GM19023 (cell line): ENCODE measurements around the gene VHLL.

ENCODE experiments used
- ATAC-seq: cut with Tn5 transposase; IDR thresholded peaks from one replicate; pipeline ENCODE4 v1.9.1; 2021; ENCODE audit warnings: mild to moderate bottlenecking, moderate library complexity; ENCODE audit not compliant: unreplicated experiment

The VHLL gene

DNA sequence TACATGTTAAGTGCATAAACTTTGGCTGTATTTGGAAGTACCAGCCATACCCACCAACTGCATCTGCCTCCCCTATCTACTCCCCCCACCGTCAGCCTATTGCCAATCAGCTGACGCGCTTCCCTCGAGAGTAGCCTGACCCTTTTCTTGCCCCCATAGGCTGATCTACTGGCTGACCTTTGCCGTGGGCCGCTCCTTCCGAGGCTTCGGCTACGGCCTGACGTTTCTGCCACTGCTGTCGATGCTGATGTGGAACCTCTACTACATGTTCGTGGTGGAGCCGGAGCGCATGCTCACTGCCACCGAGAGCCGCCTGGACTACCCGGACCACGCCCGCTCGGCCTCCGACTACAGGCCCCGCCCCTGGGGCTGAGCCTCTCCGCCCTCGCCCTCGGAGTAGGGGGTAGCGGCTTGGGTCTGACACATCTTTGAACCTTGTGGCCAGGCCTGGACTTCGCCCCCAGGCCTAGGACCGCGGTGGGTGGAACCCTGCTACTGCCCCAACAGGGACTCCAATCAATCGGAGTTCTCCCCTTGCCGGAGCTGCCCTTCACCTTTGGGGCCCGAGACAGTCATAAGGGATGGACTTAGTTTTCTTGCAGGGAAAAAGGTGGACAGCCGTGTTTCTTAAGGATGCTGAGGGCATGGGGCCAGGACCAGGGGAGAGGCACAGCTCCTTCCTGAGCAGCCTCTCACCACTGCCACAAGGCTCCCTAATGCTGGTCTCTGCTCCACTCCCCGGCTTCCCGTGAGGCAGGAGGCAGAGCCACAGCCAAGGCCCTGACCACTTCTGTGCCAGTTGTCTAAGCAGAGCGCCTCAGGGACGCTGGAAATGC is 7.7 kb downstream of the VHLL start:
- ATAC-seq, result no peak

DNA sequence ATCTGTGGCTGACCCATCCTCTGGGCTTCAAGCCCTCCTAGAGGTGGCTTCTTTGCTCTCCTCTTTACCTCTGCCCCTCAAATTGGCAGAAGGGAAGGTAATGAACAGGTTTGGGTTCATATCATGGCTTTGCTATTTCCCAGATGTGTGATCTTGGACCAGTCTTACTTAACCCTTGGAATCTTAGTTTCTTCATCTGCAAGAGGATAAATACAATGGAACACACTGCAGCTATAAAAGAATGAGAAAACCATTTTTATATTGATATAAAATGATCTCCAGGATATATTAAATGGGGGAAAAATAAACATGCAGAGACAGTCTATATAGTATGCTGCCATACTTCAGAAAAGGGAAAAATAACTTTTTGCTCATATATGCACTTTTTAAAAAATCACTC is 9.2 kb downstream of the VHLL start:
- no peak for ATAC-seq

GRCh38 chr1:156286061-156286460 is 13.0 kb downstream of the VHLL start:
- no peak for ATAC-seq

GRCh38 chr1:156285437-156285836 is 13.7 kb downstream of the VHLL start:
- no peak for ATAC-seq

DNA sequence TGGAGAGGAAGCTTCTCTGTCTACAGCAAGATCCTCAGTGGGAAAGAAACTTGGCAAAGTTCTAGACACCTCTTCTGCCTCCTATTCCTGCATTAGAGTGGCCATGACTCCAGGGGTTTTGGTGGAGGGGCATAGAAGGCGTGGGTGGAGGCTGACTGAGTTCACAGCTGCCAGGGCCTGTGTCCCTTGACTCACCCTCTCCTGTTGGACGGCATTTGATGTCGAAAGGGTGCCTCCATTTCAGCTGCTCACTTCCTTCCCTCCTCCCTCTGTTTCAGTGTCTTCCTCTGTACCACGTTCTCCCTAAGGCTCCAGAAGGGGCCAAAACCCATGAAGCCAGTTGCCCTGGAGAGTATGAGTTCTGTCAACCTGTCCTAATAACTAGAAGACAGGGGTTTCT is 14.3 kb downstream of the VHLL start:
- ATAC-seq, result no peak

DNA sequence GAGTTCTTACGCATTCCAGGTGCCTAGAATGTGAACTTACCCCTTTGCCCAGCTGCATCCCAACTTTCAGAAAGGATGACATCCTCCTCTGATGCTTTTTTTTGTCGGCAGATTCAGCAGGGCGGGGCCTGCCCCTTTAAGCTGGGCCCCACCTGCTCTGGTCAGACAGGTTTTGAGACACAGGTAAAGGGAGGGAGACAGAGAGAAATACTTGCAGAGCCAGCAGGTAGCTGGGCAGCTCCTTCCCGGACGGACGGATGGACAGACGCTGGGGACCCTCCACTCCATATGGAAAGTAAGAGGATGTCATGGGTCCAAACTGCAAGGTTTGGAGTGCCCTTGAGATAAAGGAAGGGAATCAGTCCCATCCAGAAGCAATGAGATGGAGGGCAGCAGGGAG is 15.0 kb downstream of the VHLL start, which contains the start of gene TMEM79:
TSS of gene TMEM79 (plus strand) at position 214 of the 400 bp plus-strand sequence. CDS start 902 bp downstream, outside the sequence.
- no peak for ATAC-seq

GRCh38 chr1:156283521-156283920 is 15.6 kb downstream of the VHLL start:
- ATAC-seq, result no peak

DNA sequence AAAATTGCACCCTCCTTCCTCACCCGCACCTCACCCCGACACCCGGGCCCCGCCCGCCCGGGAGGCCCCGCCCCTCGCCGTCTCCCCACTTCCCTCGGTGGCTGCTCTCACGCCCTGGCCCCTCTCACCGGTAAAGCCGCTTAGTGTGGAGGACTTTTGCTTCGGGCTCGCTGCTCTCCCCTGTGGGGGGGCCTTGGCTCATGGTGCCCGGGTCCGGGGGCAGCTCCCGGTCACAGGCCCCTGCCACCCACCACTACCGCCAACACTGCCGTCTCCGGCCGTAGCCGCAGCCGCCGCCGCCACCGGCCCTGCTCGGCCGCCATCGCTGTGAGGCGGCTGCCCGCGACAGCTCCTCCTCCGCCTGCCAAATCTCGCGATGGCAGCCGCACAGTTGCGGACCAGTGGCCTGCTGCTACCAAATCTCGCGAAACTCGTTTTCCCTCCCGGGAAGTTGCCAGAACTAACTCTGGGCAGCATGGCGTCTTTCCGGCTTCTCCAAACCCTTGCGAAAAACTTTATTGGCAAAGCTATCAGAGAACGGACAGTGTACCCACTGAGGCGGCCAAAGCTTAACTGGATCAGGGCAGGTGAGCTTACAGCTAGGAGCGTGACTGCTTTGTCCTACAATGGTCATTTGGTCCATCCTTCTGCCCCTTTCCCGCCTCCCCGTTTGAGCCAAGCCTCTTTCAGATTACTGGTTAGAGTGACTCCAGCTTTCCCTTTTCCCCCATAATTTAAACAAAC is 16.5 kb downstream of the VHLL start, which contains the start of gene SMG5:
TSS of gene SMG5 (minus strand) at position 347 of the 744 bp plus-strand sequence. CDS start at position 202, 145 bp downstream.
- peak; percentile 87 for ATAC-seq

DNA sequence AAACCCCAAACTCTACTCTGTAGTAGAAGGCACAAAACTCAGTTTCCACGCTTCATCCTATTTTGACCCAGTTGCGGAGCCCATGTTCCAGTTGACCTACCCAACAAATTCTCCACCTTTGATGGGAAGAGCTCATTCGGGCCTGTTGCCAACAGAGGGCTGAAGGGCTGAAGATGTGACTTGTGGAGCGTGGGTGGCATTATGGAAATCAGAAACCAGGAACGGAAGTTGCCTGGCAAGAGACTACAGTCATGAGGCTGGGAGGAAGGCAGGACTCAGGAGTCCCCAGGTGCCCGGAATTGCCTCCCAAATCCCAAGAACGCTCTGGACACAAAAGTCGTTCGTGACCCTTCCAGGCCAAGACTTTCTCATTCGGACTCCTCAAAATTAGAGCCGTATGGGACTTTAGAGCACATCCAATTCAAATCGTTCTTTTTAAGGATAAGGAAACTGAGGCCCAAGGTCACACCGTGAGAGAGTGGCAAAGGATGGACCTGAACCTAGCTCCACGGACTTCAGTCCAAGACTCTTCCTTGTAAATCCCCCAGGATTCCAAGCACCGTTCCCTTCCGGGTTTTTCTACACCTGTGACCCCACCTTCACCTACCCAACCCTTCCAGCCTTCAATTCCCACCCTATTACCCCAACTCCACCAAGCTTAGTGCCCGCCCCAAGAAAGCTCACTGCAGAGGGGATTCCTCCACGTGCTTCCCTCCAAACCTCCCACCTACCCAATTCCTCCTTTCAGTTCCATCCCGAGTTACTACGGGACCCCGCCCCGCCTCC is 17.2 kb downstream of the VHLL start:
- peak; percentile 5 for ATAC-seq

- no peak for ATAC-seq
Measured at GRCh38 chr1:156281281-156281680, 17.8 kb downstream of the VHLL start.

DNA sequence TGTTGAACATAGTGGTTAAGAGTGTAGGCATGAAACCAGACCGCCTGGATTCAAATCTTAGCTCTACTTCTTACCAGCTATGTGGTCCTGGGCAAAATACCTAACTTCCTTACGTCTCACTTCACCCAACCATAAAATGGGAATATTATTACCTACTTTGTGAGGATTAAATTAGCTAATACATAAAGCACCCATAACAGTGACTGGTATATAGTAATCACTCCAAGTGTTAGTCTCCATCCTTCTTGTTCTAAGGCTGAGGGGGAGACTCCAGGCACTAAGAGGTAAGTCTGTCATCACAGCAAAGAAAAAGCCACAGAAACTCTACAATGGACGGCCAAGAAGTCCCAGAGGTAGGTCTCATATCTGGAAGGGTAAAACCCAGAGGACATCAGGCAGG is 19.3 kb downstream of the VHLL start:
- no peak for ATAC-seq

DNA sequence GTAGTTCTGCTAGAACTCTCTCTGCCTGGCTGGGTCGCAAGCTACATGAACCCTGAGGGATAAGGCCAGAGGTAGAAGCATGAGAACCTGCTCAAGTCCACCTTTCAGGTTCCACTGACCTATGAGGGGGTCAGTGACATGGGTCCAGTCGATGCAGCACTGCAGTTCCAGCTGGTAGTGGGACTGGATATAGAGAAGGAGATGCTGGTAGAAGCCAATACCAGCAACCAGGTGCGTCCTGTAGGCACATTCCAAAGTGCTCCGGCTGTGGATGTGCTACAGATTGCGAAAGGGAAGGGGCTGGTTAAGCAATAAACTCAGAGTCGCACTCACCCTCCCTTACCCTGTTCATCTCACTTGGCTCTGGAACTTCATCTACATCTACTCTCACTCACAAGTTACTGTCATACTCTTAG is 22.1 kb downstream of the VHLL start:
- ATAC-seq, result no peak

DNA sequence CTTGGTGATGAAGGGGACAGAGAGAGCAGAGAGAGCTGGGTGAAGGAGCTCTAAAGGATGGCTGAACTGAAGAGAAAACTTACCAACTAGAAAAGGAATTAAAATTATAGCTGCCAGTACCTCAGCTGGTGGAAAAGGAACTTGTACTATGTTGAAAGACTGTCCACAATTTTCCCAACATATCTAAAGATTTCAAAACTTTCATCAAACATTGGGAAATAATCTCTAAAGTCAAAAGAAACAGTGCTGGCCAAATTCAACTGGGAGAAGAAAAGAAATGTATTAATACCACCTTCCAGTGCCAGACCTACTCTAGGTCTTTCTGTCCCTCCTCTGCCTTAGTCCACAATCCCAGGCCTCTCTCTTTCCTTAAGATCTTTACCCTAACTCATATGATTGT is 22.6 kb downstream of the VHLL start:
- no peak for ATAC-seq

- ATAC-seq, result no peak
Measured at GRCh38 chr1:156270314-156270713, 28.8 kb downstream of the VHLL start.

DNA sequence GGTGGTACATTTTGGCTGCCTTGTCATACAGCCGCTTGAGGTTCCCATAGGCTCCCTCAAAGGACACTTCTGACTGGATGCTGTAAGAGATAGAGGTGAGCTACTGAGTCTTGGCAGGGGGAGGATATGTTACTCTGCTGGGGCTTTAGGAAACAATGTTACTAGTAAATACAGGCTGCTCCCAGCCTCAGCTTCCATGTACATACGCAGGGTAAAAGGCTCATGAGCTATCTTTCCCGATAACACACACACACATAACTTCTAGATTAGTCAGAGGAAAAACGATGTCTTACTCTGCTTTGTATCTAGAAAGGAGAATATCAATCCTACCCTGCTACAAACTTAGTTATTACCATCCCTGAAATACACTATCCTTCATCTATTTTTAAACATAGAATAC is 30.8 kb downstream of the VHLL start:
- ATAC-seq, result no peak

DNA sequence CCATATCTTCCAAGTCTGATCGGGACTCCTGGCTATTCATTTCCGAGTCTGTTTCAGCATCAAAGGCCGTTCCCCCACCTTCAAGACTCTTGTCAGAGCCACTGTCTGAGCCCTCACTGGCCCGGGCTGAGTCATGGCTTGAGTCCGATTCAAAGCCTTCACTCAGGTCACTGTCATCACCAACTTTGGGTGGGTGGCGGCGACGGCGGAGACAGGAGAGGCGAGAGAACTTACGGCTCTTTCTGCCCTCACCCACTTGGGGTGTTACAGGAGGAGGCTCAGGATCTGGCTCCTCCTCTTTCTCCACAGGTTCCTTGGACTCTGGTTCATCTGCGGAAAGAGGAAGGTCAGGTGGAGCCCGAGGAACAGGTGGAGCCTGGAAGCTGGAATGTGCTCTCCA is 33.1 kb downstream of the VHLL start:
- no peak for ATAC-seq

DNA sequence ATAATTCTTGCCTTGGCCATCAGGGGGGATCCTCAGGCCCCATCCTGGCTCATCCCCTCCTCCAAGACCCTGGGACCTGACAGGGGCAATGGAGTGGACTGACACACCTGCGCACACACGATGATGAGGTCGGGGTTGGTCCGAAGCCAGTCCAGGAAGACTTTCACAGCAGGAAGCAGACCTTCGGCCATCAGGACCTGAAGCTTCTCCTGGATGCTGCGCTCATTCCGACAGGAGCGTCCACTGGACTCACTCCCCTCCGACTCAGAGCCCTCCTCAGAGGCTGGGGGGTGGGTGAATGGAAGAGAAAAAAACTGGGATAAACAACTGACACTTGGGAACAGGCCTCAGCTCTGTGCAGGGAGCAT is 35.8 kb downstream of the VHLL start:
- ATAC-seq, result no peak

DNA sequence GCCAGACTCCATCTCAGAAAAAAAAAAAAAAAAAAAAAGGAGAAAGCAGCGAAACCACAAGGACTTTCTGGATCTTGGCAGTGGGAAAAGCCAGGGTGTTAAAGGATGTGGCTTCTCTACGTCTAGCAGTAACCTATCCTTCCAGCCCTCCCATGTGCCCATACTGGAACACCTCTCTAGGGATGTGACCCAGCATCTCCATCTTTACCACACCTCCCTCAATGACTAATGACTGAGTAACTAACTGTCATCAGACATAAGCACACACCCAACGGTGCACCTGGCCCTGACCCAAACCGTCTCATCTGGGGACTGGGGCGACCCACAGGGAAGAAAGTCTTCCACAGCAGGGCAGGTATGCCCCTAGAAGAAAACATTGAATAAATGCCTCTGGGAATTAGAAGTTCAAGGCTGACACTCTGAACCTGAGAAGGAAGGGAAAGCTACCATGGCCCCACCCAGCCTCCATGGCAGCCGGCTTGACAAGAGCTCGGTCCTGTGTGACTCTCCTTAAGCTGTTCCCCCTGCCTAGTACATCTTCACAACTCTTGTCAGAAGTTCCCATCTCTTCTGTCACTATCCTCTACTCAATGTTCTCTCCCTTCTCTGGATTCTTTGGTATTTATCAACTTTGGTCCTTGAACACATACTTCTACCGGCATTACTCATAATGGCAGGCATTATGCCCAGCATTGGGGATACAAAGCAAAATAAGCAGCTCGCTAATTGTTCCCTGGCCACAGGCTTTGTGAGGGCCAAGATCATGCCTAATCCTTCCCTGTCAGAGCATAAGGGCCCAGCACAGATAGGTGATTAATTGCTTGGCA is 36.4 kb downstream of the VHLL start:
- no peak for ATAC-seq

- ATAC-seq, result no peak
Measured at GRCh38 chr1:156260896-156261295, 38.2 kb downstream of the VHLL start.

DNA sequence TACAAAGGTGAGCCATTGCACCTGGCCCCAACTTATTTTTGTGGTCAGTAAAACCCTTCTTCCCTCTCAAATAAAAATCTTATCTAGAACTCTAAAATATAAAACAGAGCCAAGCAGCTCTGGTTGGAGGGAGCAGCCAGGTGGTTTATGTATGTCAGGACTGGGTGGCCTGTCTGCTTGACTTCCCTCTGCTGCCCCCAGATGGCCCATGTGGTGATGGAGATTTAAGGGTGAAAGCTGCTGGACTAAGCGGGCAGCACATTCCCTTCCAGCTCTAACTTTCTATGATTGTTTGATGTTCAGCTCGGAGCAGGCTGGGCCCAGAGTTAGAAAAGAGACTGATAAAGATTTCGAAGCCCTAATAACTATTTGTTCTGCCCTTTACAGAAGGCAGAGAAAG is 39.3 kb downstream of the VHLL start:
- no peak for ATAC-seq
